C4-2B (cell line): ENCODE data around the gene PRXL2A.

Experiments used
- ZFX ChIP-seq: fragments of 450-650 bp; IDR thresholded peaks from 2 replicates; pipeline ENCODE4 v1.6.1; 2017
- TF ChIP-seq, protein P1 (sequence below): fragments of 450-650 bp; conservative IDR thresholded peaks from 2 replicates; pipeline ENCODE4 v1.5.1; 2017; ENCODE audit warnings: mild to moderate bottlenecking

- TF ChIP-seq, protein P1, sequence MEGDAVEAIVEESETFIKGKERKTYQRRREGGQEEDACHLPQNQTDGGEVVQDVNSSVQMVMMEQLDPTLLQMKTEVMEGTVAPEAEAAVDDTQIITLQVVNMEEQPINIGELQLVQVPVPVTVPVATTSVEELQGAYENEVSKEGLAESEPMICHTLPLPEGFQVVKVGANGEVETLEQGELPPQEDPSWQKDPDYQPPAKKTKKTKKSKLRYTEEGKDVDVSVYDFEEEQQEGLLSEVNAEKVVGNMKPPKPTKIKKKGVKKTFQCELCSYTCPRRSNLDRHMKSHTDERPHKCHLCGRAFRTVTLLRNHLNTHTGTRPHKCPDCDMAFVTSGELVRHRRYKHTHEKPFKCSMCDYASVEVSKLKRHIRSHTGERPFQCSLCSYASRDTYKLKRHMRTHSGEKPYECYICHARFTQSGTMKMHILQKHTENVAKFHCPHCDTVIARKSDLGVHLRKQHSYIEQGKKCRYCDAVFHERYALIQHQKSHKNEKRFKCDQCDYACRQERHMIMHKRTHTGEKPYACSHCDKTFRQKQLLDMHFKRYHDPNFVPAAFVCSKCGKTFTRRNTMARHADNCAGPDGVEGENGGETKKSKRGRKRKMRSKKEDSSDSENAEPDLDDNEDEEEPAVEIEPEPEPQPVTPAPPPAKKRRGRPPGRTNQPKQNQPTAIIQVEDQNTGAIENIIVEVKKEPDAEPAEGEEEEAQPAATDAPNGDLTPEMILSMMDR, result no peak
- no peak for TF ChIP-seq ZFX
Measured at GRCh38 chr10:80390740-80391139, 17.6 kb upstream of the PRXL2A start.
